IMR-90 (cell line): ENCODE data around the gene RYR1.

Experiments
- CEBPB ChIP-seq: IDR thresholded peaks from 2 replicates; pipeline ENCODE4 v1.6.1; 2012; ENCODE audit warnings: low read depth, low read length, improper control_type of control experiment
- MAFK ChIP-seq: IDR thresholded peaks from 2 replicates; pipeline ENCODE4 v1.6.1; 2012; ENCODE audit warnings: low read depth, low read length, improper control_type of control experiment
- POLR2A ChIP-seq: IDR thresholded peaks from 2 replicates; pipeline ENCODE4 v1.6.1; 2012; ENCODE audit warnings: mild to moderate bottlenecking, low read depth, low read length
- TF ChIP-seq, protein P1 (sequence below): conservative IDR thresholded peaks from 2 replicates; pipeline ENCODE4 v1.5.1; 2012; ENCODE audit warnings: mild to moderate bottlenecking, low read depth, low read length, improper control_type of control experiment
- TF ChIP-seq, protein P2 (sequence below): fragments of 150-350 bp; IDR thresholded peaks from 2 replicates; pipeline ENCODE4 v1.6.1; 2016; ENCODE audit warnings: low read depth, mild to moderate bottlenecking, low read length, moderate library complexity, borderline replicate concordance

GRCh38 chr19:38448225-38448624 is 14.7 kb downstream of the RYR1 start:
- TF ChIP-seq, protein P1, sequence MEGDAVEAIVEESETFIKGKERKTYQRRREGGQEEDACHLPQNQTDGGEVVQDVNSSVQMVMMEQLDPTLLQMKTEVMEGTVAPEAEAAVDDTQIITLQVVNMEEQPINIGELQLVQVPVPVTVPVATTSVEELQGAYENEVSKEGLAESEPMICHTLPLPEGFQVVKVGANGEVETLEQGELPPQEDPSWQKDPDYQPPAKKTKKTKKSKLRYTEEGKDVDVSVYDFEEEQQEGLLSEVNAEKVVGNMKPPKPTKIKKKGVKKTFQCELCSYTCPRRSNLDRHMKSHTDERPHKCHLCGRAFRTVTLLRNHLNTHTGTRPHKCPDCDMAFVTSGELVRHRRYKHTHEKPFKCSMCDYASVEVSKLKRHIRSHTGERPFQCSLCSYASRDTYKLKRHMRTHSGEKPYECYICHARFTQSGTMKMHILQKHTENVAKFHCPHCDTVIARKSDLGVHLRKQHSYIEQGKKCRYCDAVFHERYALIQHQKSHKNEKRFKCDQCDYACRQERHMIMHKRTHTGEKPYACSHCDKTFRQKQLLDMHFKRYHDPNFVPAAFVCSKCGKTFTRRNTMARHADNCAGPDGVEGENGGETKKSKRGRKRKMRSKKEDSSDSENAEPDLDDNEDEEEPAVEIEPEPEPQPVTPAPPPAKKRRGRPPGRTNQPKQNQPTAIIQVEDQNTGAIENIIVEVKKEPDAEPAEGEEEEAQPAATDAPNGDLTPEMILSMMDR = no peak
- TF ChIP-seq POLR2A (no peak), MAFK (no peak), CEBPB (no peak)
- TF ChIP-seq, protein P2, sequence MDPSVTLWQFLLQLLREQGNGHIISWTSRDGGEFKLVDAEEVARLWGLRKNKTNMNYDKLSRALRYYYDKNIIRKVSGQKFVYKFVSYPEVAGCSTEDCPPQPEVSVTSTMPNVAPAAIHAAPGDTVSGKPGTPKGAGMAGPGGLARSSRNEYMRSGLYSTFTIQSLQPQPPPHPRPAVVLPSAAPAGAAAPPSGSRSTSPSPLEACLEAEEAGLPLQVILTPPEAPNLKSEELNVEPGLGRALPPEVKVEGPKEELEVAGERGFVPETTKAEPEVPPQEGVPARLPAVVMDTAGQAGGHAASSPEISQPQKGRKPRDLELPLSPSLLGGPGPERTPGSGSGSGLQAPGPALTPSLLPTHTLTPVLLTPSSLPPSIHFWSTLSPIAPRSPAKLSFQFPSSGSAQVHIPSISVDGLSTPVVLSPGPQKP = no peak
